PC-3 (cell line): ENCODE measurements around the gene PRPF31. TPM values are rescaled to one million over a fixed set of nuclear protein-coding genes. Genes with fewer than 3 reads are reported as not detected.

Experiments
- ATAC-seq: fragments of 200-7000 bp; cut with Tn5 transposase; 2 replicates; pipeline ENCODE4 v1.9.1; 2020; ENCODE audit warnings: mild to moderate bottlenecking, moderate library complexity
- BruUV-seq: library from RNA; stranded (reverse); fragments of 400-500 nt; replicated peaks from 2 replicates; lab custom pipeline; 2021; lab: Mats Ljungman, UMichigan
- CTCF ChIA-PET: fragments of 300-600 bp; sonication (Branson Sonifier 250); formaldehyde crosslinking; loops from one replicate; lab custom pipeline; 2022; ENCODE audit warnings: antibody characterized with exemption; lab: Charles Lee
- POLR2A ChIA-PET: fragments of 300-600 bp; sonication (Branson Sonifier 250); formaldehyde crosslinking; loops from one replicate; lab custom pipeline; 2022; ENCODE audit warnings: antibody characterized with exemption; ENCODE audit not compliant: unreplicated experiment; lab: Charles Lee
- DNase-seq: peaks from one replicate; pipeline ENCODE4 v3.0.0-alpha.2; 2015
- H2AFZ ChIP-seq: fragments of 300-600 bp; sonication (generic); 2 replicates; pipeline ENCODE4 v1.6.0; 2016; ENCODE audit warnings: antibody characterized with exemption, low read length
- H3F3A ChIP-seq: fragments of 300-600 bp; sonication (generic); one replicate; pipeline ENCODE4 v1.6.0; 2017; ENCODE audit warnings: antibody characterized with exemption, low read length, control low read depth, mild to moderate bottlenecking; ENCODE audit not compliant: unreplicated experiment
- H3K27ac ChIP-seq: fragments of 300-600 bp; sonication (generic); 2 replicates; pipeline ENCODE4 v1.5.1; 2016; ENCODE audit warnings: mild to moderate bottlenecking, low read length
- H3K27me3 ChIP-seq: fragments of 300-600 bp; sonication (generic); 2 replicates; pipeline ENCODE4 v1.6.1; 2016; ENCODE audit warnings: low read length, mixed read lengths
- H3K36me3 ChIP-seq: fragments of 300-600 bp; sonication (generic); 2 replicates; pipeline ENCODE4 v1.6.1; 2016; ENCODE audit warnings: low read depth, mixed run types, low read length, mixed read lengths
- H3K4me1 ChIP-seq: fragments of 300-600 bp; sonication (generic); 2 replicates; pipeline ENCODE4 v1.5.1; 2016; ENCODE audit warnings: low read length; ENCODE audit not compliant: insufficient read depth
- H3K4me2 ChIP-seq: fragments of 300-600 bp; sonication (generic); 2 replicates; pipeline ENCODE4 v1.6.0; 2016; ENCODE audit warnings: low read length
- H3K4me3 ChIP-seq: fragments of 300-600 bp; sonication (generic); 2 replicates; pipeline ENCODE4 v1.5.1; 2016; ENCODE audit warnings: mild to moderate bottlenecking, low read length, mixed read lengths
- H3K79me2 ChIP-seq: fragments of 300-600 bp; sonication (generic); 2 replicates; pipeline ENCODE4 v1.6.1; 2017; ENCODE audit warnings: low read length, mixed read lengths
- H3K9ac ChIP-seq: fragments of 300-600 bp; sonication (generic); 2 replicates; pipeline ENCODE4 v1.6.0; 2016; ENCODE audit warnings: mild to moderate bottlenecking, low read length
- H3K9me2 ChIP-seq: fragments of 300-600 bp; sonication (generic); replicated peaks from 2 replicates; pipeline ENCODE4 v1.6.1; 2016; ENCODE audit warnings: mixed run types, low read length, mixed read lengths
- H3K9me3 ChIP-seq: fragments of 300-600 bp; sonication (generic); 2 replicates; pipeline ENCODE4 v1.6.1; 2016; ENCODE audit warnings: low read length, mixed read lengths
- H4K20me1 ChIP-seq: fragments of 300-600 bp; sonication (generic); 2 replicates; pipeline ENCODE4 v1.6.1; 2016; ENCODE audit warnings: low read length, mixed read lengths
- EZH2phosphoT487 ChIP-seq: fragments of 300-600 bp; sonication (generic); IDR thresholded peaks from 2 replicates; pipeline ENCODE4 v1.6.1; 2018; ENCODE audit warnings: mild to moderate bottlenecking, antibody characterized with exemption, low read length, borderline replicate concordance
- intact Hi-C: fragments of 100-400 bp; cut with micrococcal nuclease; formaldehyde crosslinking; loops from 2 replicates; pipeline ENCODE4 v1.9.0; 2023
- total RNA-seq: library from RNA; depleted of rRNA; stranded (reverse); fragments of >200 nt; gene quantifications from 2 replicates; pipeline ENCODE4 v1.2.3, GENCODE V29; 2014; rRNA removed
- TF ChIP-seq, protein P1 (sequence below): fragments of 300-600 bp; sonication (generic); conservative IDR thresholded peaks from 2 replicates; pipeline ENCODE4 v1.5.1; 2017; ENCODE audit warnings: antibody characterized with exemption, low read depth, mild to moderate bottlenecking, low read length

The PRPF31 gene
- total RNA-seq, 1 experiment from 2014 or later: 170 TPM

DNA sequence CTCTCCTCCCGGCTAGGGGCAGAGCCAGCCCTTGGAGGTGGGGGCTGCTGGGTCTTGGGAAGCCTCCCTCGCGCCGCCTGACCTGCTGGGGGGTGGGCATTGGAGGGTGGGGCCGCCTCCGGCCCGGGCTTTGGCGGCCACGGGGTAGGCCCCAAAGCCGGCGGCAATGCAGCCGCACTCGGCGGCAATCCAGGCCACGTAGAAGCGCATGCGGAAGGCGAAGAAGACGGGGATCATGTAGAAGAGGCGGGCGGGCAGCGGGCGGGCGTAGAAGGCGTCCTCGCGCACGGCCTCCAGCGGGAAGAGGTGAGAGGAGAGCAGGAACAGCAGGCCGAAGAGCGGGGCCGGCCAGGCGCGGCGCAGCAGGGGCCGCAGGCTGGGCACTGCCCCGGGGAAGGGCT lies 65.1 kb downstream of the PRPF31 start:
- no peak for TF ChIP-seq EZH2phosphoT487
- TF ChIP-seq, protein P1, sequence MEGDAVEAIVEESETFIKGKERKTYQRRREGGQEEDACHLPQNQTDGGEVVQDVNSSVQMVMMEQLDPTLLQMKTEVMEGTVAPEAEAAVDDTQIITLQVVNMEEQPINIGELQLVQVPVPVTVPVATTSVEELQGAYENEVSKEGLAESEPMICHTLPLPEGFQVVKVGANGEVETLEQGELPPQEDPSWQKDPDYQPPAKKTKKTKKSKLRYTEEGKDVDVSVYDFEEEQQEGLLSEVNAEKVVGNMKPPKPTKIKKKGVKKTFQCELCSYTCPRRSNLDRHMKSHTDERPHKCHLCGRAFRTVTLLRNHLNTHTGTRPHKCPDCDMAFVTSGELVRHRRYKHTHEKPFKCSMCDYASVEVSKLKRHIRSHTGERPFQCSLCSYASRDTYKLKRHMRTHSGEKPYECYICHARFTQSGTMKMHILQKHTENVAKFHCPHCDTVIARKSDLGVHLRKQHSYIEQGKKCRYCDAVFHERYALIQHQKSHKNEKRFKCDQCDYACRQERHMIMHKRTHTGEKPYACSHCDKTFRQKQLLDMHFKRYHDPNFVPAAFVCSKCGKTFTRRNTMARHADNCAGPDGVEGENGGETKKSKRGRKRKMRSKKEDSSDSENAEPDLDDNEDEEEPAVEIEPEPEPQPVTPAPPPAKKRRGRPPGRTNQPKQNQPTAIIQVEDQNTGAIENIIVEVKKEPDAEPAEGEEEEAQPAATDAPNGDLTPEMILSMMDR: no peak
- H3K4me2 ChIP-seq: no peak overlapping the region
- intact Hi-C loops: no loop called here
- no peaks in the 10 kb centered on the region for H3K27me3 ChIP-seq
- no peaks in the 10 kb centered on the region for H3K9me2 ChIP-seq
- no peaks in the 10 kb centered on the region for H3K79me2 ChIP-seq
- peak; percentile 1 for DNase-seq
- no peaks in the 10 kb centered on the region for H3K4me1 ChIP-seq
- no peaks in the 10 kb centered on the region for H4K20me1 ChIP-seq
- H3K27ac ChIP-seq: no peak overlapping the region
- H2AFZ ChIP-seq: no peak overlapping the region
- CTCF ChIA-PET: interaction anchor here (0.7 kb wide), 1 partner anchor 85 kb away, joined by 3 read pairs; no protein-coding TSS in a partner anchor
- H3F3A ChIP-seq: no peaks in the 10 kb centered on the region
- no peak for ATAC-seq
- peaks cover 25% of the 10 kb centered on the region for H3K36me3 ChIP-seq
- POLR2A ChIA-PET: no interaction called here
- no peak overlapping the region for H3K4me3 ChIP-seq
- BruUV-seq: no TSS peak
- H3K9me3 ChIP-seq: no peaks in the 10 kb centered on the region
- H3K9ac ChIP-seq: no peak overlapping the region

Other genes starting within 250 kb of the PRPF31 start
- gene MYADM, start 247.9 kb upstream of the PRPF31 start, total RNA-seq: 58.9 and 63.5 TPM in 2 replicates
- 1.5 TPM in 1 of 2 replicates, not detected in the other for gene PRKCG, start 233.6 kb upstream of the PRPF31 start, total RNA-seq
- gene CACNG7, start 206.5 kb upstream of the PRPF31 start, total RNA-seq: not detected in 2 replicates
- 0.15 and 0.23 TPM in 2 replicates for gene CACNG8, start 152.8 kb upstream of the PRPF31 start, total RNA-seq
- 1.8 TPM in 1 of 2 replicates, not detected in the other for gene CACNG6, start 124.1 kb upstream of the PRPF31 start, total RNA-seq
- not detected in 2 replicates for gene VSTM1, start 51.9 kb upstream of the PRPF31 start, total RNA-seq
- not detected in 2 replicates for gene TARM1, start 34.4 kb upstream of the PRPF31 start, total RNA-seq
- gene OSCAR, start 15.0 kb upstream of the PRPF31 start, total RNA-seq: 0.46 TPM in 1 of 2 replicates, not detected in the other
- 91.6 and 138 TPM in 2 replicates for gene NDUFA3, start 12.9 kb upstream of the PRPF31 start, total RNA-seq
- gene TFPT, start 97 bp upstream of the PRPF31 start, total RNA-seq: 55.4 and 74.2 TPM in 2 replicates
- gene CNOT3, start 22.0 kb downstream of the PRPF31 start, total RNA-seq: 41.1 and 60.2 TPM in 2 replicates
- gene LENG1, start 44.0 kb downstream of the PRPF31 start, total RNA-seq: 13.6 and 18.8 TPM in 2 replicates
- gene TMC4, start 57.4 kb downstream of the PRPF31 start, total RNA-seq: 11.2 and 13.4 TPM in 2 replicates
- gene MBOAT7, start 73.8 kb downstream of the PRPF31 start, total RNA-seq: 231 and 261 TPM in 2 replicates
- 122 and 173 TPM in 2 replicates for gene TSEN34, start 75.6 kb downstream of the PRPF31 start, total RNA-seq
- 3,477 and 3,621 TPM in 2 replicates for gene RPS9, start 85.1 kb downstream of the PRPF31 start, total RNA-seq
- not detected in 2 replicates for gene LILRB3, start 107.3 kb downstream of the PRPF31 start, total RNA-seq
- not detected in 2 replicates for gene LILRA6, start 127.0 kb downstream of the PRPF31 start, total RNA-seq
- gene LILRB5, start 141.5 kb downstream of the PRPF31 start, total RNA-seq: not detected in 2 replicates
- not detected in 2 replicates for gene LILRB2, start 165.4 kb downstream of the PRPF31 start, total RNA-seq
- not detected in 2 replicates for gene LILRA5, start 197.4 kb downstream of the PRPF31 start, total RNA-seq
- not detected in 2 replicates for gene LILRA4, start 223.4 kb downstream of the PRPF31 start, total RNA-seq
- not detected in 2 replicates for gene LAIR1, start 249.2 kb downstream of the PRPF31 start, total RNA-seq